Measurements from ENCODE around the gene DCDC2C. TPM values are rescaled to one million over a fixed set of nuclear protein-coding genes. Genes with fewer than 3 reads are reported as not detected.

The DCDC2C gene
- total RNA-seq, 1 donor from 2014 or later = not detected

GRCh38 chr2:3718679-3719078 lies 15.3 kb downstream of the DCDC2C start:
- no peak for TF ChIP-seq CTCF (IDR thresholded peaks at IDR 0.05; ENCODE audit: unreplicated experiment)
- Mint-ChIP-seq H3K27ac (no peak overlapping the region), H3K4me3 (no peak overlapping the region), H3K9me3 (peaks cover 21% of the 10 kb centered on the region), H3K36me3 (no peaks in the 10 kb centered on the region), H3K27me3 (ENCODE audit: low read depth) (peaks cover 36% of the 10 kb centered on the region), H3K4me1 (no peaks in the 10 kb centered on the region)
- DNase-seq (ENCODE audit: low spot score in 2 of 2, unreplicated experiment in 2 of 2) = no peak

- H3K36me3 Mint-ChIP-seq = no peaks in the 10 kb centered on the region
Observed at GRCh38 chr2:3725002-3725401, 21.6 kb downstream of the DCDC2C start.

GRCh38 chr2:3725458-3726250 lies 22.3 kb downstream of the DCDC2C start:
- Mint-ChIP-seq H3K27me3 (ENCODE audit: low read depth) (peaks cover 76% of the 10 kb centered on the region), H3K9me3 (peaks cover 12% of the 10 kb centered on the region), H3K4me3 (no peak overlapping the region), H3K27ac (no peak overlapping the region), H3K4me1 (peaks cover 9% of the 10 kb centered on the region), H3K36me3 (no peaks in the 10 kb centered on the region)
- DNase-seq (ENCODE audit: low spot score in 2 of 2, unreplicated experiment in 2 of 2) = no peak
- no peak for TF ChIP-seq CTCF (IDR thresholded peaks at IDR 0.05; ENCODE audit: unreplicated experiment)

More at GRCh38 chr2:3725002-3725401, 21.6 kb downstream of the DCDC2C start:
- DNase-seq (ENCODE audit: low spot score in 2 of 2, unreplicated experiment in 2 of 2) = no peak
- TF ChIP-seq CTCF (IDR thresholded peaks at IDR 0.05; ENCODE audit: unreplicated experiment) = no peak
- H3K27ac Mint-ChIP-seq = no peak overlapping the region
- H3K9me3 Mint-ChIP-seq = peaks cover 18% of the 10 kb centered on the region
- peaks cover 82% of the 10 kb centered on the region for H3K27me3 Mint-ChIP-seq (ENCODE audit: low read depth)
- H3K4me3 Mint-ChIP-seq = no peak overlapping the region
- peaks cover 9% of the 10 kb centered on the region for H3K4me1 Mint-ChIP-seq

GRCh38 chr2:3726511-3726910 lies 23.1 kb downstream of the DCDC2C start:
- Mint-ChIP-seq H3K4me1 (peaks cover 9% of the 10 kb centered on the region), H3K36me3 (no peaks in the 10 kb centered on the region), H3K27ac (no peak overlapping the region), H3K9me3 (peaks cover 4% of the 10 kb centered on the region), H3K4me3 (no peak overlapping the region), H3K27me3 (ENCODE audit: low read depth) (peaks cover 73% of the 10 kb centered on the region)
- TF ChIP-seq CTCF (IDR thresholded peaks at IDR 0.05; ENCODE audit: unreplicated experiment) = no peak
- DNase-seq (ENCODE audit: low spot score in 2 of 2, unreplicated experiment in 2 of 2) = no peak

GRCh38 chr2:3727397-3728045 lies 24.1 kb downstream of the DCDC2C start:
- no peaks in the 10 kb centered on the region for H3K9me3 Mint-ChIP-seq
- no peak overlapping the region for H3K27ac Mint-ChIP-seq
- peaks cover 73% of the 10 kb centered on the region for H3K27me3 Mint-ChIP-seq (ENCODE audit: low read depth)
- DNase-seq (ENCODE audit: low spot score in 2 of 2, unreplicated experiment in 2 of 2) = no peak
- no peak for TF ChIP-seq CTCF (IDR thresholded peaks at IDR 0.05; ENCODE audit: unreplicated experiment)
- peaks cover 9% of the 10 kb centered on the region for H3K4me1 Mint-ChIP-seq
- no peaks in the 10 kb centered on the region for H3K36me3 Mint-ChIP-seq
- peak overlapping the region; percentile 60 for H3K4me3 Mint-ChIP-seq

All from mesothelial cell of epicardium (in vitro differentiated cells).